Stomach smooth muscle (tissue), 2 donors: ENCODE measurements around the gene PRPS2.
A peak's percentile ranks its signal among the peaks of the same experiment; 100 is the strongest.

Experiments
- H3K27ac ChIP-seq: one replicate; pipeline ENCODE4 v1.7.0; 2013; ENCODE audit warnings: mild to moderate bottlenecking, low read length, inconsistent platforms
- H3K27me3 ChIP-seq, 2 donors: one replicate each; pipeline ENCODE4 v1.7.0; 2013; ENCODE audit warnings: low read length in 2 of 2; ENCODE audit not compliant: insufficient read depth in 2 of 2, control insufficient read depth in 1 of 2
- H3K36me3 ChIP-seq, 2 donors: one replicate each; pipeline ENCODE4 v1.7.0; 2013; ENCODE audit warnings: low read length in 2 of 2; ENCODE audit not compliant: control insufficient read depth in 2 of 2, insufficient read depth in 2 of 2
- H3K4me1 ChIP-seq: one replicate; pipeline ENCODE4 v1.7.0; 2013; ENCODE audit warnings: low read length; ENCODE audit not compliant: control insufficient read depth, insufficient read depth
- H3K4me3 ChIP-seq, 2 donors: one replicate each; pipeline ENCODE4 v1.7.0; 2013; ENCODE audit warnings: low read length in 2 of 2
- H3K9ac ChIP-seq, 2 donors: one replicate each; pipeline ENCODE4 v1.7.0; 2013; ENCODE audit warnings: low read length in 2 of 2, mild to moderate bottlenecking in 1 of 2
- H3K9me3 ChIP-seq, 2 donors: one replicate each; pipeline ENCODE4 v1.7.0; 2013; ENCODE audit warnings: low read length in 2 of 2; ENCODE audit not compliant: control insufficient read depth in 2 of 2
- donor health status: healthy.
- donor health status: Pancreatic carcinoma.

The PRPS2 gene

DNA sequence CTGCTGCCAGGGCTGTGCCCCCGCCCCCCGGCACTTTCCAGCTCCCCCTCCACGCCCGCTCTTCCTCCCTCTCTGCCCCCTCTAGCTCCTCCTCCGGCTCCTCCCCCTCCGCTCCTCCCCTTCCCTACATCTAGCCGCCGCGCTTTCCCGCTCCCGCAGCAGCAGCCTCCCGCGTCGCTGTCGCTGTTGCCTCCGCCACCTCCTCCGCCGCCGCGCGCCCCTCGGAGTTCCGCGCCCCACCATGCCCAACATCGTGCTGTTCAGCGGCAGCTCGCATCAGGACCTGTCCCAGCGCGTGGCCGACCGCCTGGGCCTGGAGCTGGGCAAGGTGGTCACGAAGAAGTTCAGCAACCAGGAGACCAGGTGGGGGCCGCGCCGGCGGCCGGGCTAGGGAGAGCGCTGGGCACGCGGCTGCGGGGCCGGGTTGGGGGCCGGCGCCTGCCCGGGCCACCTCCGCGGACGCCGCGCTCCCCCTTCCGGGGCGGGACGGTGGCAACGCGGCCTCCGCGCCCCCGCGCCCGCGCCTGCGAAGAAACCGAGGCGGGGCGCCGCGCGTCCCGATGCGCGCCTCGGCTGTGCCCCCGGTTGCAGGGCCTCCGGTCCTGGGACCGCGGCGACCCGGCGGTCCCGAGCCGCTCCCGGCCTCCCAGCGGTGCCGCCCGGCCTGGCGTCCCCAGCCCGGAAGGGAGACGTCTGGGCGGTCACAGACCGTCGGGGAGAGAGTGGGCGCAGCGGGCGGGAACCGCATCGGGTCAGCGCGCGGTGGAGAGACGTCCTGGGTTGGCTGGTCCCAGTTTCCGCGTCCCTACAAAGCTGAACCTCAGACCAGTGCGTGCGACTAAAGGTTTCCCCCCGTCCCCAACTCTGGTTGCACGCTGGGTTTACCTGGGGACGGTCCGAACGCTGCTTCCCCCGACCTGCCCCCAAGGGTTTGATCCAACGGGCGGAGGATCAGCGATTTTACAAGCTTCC is at the start of gene PRPS2:
TSS of gene PRPS2 (plus strand) at position 156 of the 972 bp plus-strand sequence. CDS start at position 242, 86 bp downstream.
- Histone ChIP-seq H3K9me3 (peaks cover 0 to 15% of the 10 kb centered on the region in 2 donors), H3K9ac (peak within 1 kb of the TSS in 1 of 2 donors; percentile 55), H3K4me3 (peak within 1 kb of the TSS; percentile 70 to 73), H3K4me1 (peaks cover 5% of the 10 kb centered on the region), H3K27ac (no peak within 1 kb of the TSS), H3K27me3 (no peaks in the 10 kb centered on the region), H3K36me3 (no peaks in the 10 kb centered on the region)

DNA sequence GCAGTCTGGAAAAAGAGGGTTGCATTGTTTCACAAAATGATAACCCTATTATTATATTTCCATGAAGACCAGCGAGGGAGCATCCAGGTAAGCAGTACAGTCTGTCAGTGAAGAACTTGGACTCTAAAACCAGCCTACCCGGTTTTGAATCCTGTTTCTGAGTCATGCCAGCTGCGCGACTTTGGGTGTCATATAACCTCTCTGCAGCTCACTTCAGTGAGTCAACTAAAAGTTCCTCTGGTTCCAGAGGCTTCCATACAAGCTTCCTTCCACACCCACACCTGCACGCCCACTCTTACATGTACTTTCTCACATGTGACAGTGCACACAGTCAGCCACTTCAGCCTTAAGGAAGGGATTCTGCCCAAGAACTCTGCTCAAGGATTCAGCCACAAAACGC is 49.8 kb upstream of the PRPS2 start:
- Histone ChIP-seq H3K4me3 (no peak overlapping the region), H3K36me3 (no peaks in the 10 kb centered on the region), H3K9ac (no peak overlapping the region), H3K4me1 (no peaks in the 10 kb centered on the region), H3K27ac (no peak overlapping the region), H3K27me3 (no peaks in the 10 kb centered on the region), H3K9me3 (no peaks in the 10 kb centered on the region)

DNA sequence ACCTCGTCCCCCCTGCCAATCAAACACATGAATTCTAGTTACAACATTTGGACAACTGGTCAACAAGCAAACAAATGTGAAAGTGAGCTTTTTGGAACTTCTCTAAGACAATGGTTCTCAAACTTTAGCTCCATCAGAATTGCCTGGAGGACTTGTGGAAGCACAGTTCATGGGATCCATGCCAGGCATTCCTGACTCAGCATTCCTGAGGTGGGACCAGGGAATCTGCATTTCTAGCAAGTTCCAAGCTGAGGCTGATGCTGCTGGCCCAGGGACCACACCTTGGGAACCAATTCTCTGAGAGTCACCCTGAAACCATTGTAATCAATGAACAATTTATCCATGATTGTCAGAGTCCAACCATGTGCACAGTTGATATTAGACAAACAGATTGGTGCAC is 43.8 kb upstream of the PRPS2 start:
- Histone ChIP-seq H3K9me3 (peaks cover 0 to 6% of the 10 kb centered on the region in 2 donors), H3K4me3 (no peak overlapping the region), H3K36me3 (no peaks in the 10 kb centered on the region), H3K27me3 (no peaks in the 10 kb centered on the region), H3K4me1 (no peaks in the 10 kb centered on the region), H3K27ac (no peak overlapping the region), H3K9ac (no peak overlapping the region)

- no peak overlapping the region for H3K9ac ChIP-seq
- H3K27ac ChIP-seq, result no peak overlapping the region
- H3K4me3 ChIP-seq, result no peak overlapping the region
- H3K27me3 ChIP-seq, result no peaks in the 10 kb centered on the region
- H3K9me3 ChIP-seq, result peaks cover 0 to 11% of the 10 kb centered on the region in 2 donors
- no peaks in the 10 kb centered on the region for H3K4me1 ChIP-seq
- no peaks in the 10 kb centered on the region for H3K36me3 ChIP-seq
These were observed 39.3 kb upstream of the PRPS2 start for GRCh38 chrX:12751887-12752286.

GRCh38 chrX:12753366-12753765 is 37.8 kb upstream of the PRPS2 start:
- Histone ChIP-seq H3K9ac (no peak overlapping the region), H3K36me3 (no peaks in the 10 kb centered on the region), H3K4me3 (no peak overlapping the region), H3K4me1 (no peaks in the 10 kb centered on the region), H3K9me3 (peaks cover 0 to 11% of the 10 kb centered on the region in 2 donors), H3K27me3 (peaks cover 0 to 2% of the 10 kb centered on the region in 2 donors), H3K27ac (no peak overlapping the region)

GRCh38 chrX:12758291-12758690 is 32.9 kb upstream of the PRPS2 start:
- H3K36me3 ChIP-seq, result no peaks in the 10 kb centered on the region
- H3K27me3 ChIP-seq, result peaks cover 0 to 4% of the 10 kb centered on the region in 2 donors
- no peak overlapping the region for H3K4me3 ChIP-seq
- peaks cover 0 to 7% of the 10 kb centered on the region in 2 donors for H3K9me3 ChIP-seq
- H3K9ac ChIP-seq, result no peak overlapping the region
- H3K4me1 ChIP-seq, result no peaks in the 10 kb centered on the region
- no peak overlapping the region for H3K27ac ChIP-seq

GRCh38 chrX:12767856-12768255 is 23.4 kb upstream of the PRPS2 start:
- Histone ChIP-seq H3K27me3 (peaks cover 0 to 15% of the 10 kb centered on the region in 2 donors), H3K9ac (no peak overlapping the region), H3K4me1 (no peaks in the 10 kb centered on the region), H3K9me3 (peaks cover 0 to 2% of the 10 kb centered on the region in 2 donors), H3K27ac (no peak overlapping the region), H3K36me3 (no peaks in the 10 kb centered on the region), H3K4me3 (no peak overlapping the region)

GRCh38 chrX:12768491-12768890 is 22.7 kb upstream of the PRPS2 start:
- Histone ChIP-seq H3K4me1 (no peaks in the 10 kb centered on the region), H3K4me3 (no peak overlapping the region), H3K36me3 (no peaks in the 10 kb centered on the region), H3K27ac (no peak overlapping the region), H3K27me3 (peaks cover 0 to 17% of the 10 kb centered on the region in 2 donors), H3K9ac (no peak overlapping the region), H3K9me3 (peaks cover 0 to 2% of the 10 kb centered on the region in 2 donors)

DNA sequence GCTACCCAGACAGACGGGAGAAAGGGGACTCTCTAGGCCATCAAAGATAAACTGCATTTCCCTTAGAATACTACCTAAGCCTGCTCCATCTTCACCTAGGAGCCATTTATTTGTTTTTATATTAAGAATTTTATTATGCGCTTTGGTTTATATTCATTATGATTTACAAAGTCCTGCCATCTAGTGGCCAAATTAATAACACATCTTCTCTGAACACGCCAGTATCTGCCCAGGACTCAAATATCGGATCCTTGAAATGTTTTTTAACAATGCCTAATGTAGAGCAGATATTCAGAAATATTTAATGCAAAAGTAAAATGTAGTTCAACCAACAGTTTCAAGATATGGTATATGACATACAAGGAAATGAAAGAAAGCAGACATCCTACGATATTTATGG is 20.8 kb upstream of the PRPS2 start:
- H3K4me3 ChIP-seq, result no peak overlapping the region
- no peaks in the 10 kb centered on the region for H3K9me3 ChIP-seq
- H3K36me3 ChIP-seq, result no peaks in the 10 kb centered on the region
- no peak overlapping the region for H3K9ac ChIP-seq
- H3K4me1 ChIP-seq, result no peaks in the 10 kb centered on the region
- no peak overlapping the region for H3K27ac ChIP-seq
- H3K27me3 ChIP-seq, result peaks cover 0 to 22% of the 10 kb centered on the region in 2 donors

DNA sequence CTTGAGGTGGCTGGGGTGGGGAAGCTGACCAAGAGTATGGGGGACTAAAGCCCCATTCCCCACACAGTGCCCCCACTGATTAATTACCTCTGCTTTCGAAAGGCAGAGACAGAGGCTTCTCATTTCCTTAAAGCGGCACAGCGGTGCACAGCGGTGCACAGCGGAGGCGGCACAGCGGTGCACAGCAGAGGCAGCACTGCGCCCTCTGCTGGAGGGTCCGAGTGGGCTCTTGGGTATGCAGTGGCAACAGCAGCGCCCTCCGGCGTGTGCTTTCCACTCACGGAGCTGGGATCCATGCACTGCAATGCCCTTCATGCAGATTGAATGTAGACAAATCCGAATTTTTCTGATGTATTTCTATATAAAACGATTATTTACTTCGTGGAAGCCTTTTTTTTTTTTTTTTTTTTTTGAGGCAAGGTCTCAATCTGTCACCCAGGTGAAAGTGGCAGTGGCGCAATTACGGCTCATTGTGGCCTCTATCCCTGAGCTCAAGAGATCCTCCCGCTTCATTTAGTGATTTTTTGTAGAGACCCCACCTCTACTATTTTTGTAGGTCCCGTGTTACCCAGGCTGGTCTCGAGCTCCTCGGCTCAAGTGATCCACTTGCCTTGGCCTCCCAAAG is 19.7 kb upstream of the PRPS2 start:
- peaks cover 0 to 22% of the 10 kb centered on the region in 2 donors for H3K27me3 ChIP-seq
- H3K4me1 ChIP-seq, result no peaks in the 10 kb centered on the region
- H3K9me3 ChIP-seq, result no peaks in the 10 kb centered on the region
- no peak overlapping the region for H3K27ac ChIP-seq
- H3K4me3 ChIP-seq, result no peak overlapping the region
- no peaks in the 10 kb centered on the region for H3K36me3 ChIP-seq
- H3K9ac ChIP-seq, result no peak overlapping the region
